HL-60 (cell line): Measurements from ENCODE around the gene NUP155.
"Not testable (repeated sequence)": the region's sequence is repeated elsewhere in the genome, so short reads cannot be mapped to it uniquely, and the experiment has no call there.

Experiments used
- DNase-seq, 2 experiments: peaks; one replicate each; pipeline ENCODE4 v3.0.0-alpha.2; 2010 to 2020; ENCODE audit warnings: low read depth in 1 of 2, low spot score in 1 of 2
- H3K27ac ChIP-seq: fragments of 250-450 bp; sonication (Bioruptor Pico); replicated peaks from 2 replicates; pipeline ENCODE4 v1.5.1; 2020; ENCODE audit warnings: mild to moderate bottlenecking, moderate library complexity
- H3K27me3 ChIP-seq: fragments of 250-450 bp; sonication (Bioruptor Pico); 2 replicates; pipeline ENCODE4 v1.5.1; 2021; ENCODE audit warnings: mild to moderate bottlenecking, moderate library complexity; ENCODE audit not compliant: insufficient read depth, poor library complexity, severe bottlenecking
- H3K4me3 ChIP-seq: replicated peaks from 2 replicates; pipeline ENCODE4 v1.5.1; 2011; ENCODE audit warnings: mild to moderate bottlenecking, control low read depth, low read length; ENCODE audit not compliant: insufficient read depth
- CTCF ChIP-seq: IDR thresholded peaks from one replicate; pipeline ENCODE4 v1.5.1; 2011; ENCODE audit warnings: low read length, control low read depth, inconsistent platforms; ENCODE audit not compliant: insufficient read depth
- GABPA ChIP-seq: IDR thresholded peaks from 2 replicates; pipeline ENCODE4 v1.6.1; 2012; ENCODE audit warnings: low read depth
- POLR2AphosphoS5 ChIP-seq: IDR thresholded peaks from 2 replicates; pipeline ENCODE4 v1.6.1; 2012; ENCODE audit warnings: low read depth
- SPI1 ChIP-seq: IDR thresholded peaks from 2 replicates; pipeline ENCODE4 v1.6.1; 2012; ENCODE audit warnings: low read depth, mild to moderate bottlenecking, borderline replicate concordance
- TF ChIP-seq, protein P1 (sequence below): IDR thresholded peaks from 2 replicates; pipeline ENCODE4 v1.6.1; 2012; ENCODE audit warnings: low read depth; ENCODE audit not compliant: insufficient replicate concordance

NUP155 gene

GRCh38 chr5:37304888-37305287 lies 66.0 kb downstream of the NUP155 start:
- DNase-seq = no peak
- TF ChIP-seq GABPA (no peak), SPI1 (no peak), POLR2AphosphoS5 (no peak), CTCF (no peak)
- TF ChIP-seq, protein P1, sequence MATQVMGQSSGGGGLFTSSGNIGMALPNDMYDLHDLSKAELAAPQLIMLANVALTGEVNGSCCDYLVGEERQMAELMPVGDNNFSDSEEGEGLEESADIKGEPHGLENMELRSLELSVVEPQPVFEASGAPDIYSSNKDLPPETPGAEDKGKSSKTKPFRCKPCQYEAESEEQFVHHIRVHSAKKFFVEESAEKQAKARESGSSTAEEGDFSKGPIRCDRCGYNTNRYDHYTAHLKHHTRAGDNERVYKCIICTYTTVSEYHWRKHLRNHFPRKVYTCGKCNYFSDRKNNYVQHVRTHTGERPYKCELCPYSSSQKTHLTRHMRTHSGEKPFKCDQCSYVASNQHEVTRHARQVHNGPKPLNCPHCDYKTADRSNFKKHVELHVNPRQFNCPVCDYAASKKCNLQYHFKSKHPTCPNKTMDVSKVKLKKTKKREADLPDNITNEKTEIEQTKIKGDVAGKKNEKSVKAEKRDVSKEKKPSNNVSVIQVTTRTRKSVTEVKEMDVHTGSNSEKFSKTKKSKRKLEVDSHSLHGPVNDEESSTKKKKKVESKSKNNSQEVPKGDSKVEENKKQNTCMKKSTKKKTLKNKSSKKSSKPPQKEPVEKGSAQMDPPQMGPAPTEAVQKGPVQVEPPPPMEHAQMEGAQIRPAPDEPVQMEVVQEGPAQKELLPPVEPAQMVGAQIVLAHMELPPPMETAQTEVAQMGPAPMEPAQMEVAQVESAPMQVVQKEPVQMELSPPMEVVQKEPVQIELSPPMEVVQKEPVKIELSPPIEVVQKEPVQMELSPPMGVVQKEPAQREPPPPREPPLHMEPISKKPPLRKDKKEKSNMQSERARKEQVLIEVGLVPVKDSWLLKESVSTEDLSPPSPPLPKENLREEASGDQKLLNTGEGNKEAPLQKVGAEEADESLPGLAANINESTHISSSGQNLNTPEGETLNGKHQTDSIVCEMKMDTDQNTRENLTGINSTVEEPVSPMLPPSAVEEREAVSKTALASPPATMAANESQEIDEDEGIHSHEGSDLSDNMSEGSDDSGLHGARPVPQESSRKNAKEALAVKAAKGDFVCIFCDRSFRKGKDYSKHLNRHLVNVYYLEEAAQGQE = no peak
- H3K27me3 ChIP-seq = no peaks in the 10 kb centered on the region
- H3K27ac ChIP-seq = no peak overlapping the region
- no peak overlapping the region for H3K4me3 ChIP-seq

DNA sequence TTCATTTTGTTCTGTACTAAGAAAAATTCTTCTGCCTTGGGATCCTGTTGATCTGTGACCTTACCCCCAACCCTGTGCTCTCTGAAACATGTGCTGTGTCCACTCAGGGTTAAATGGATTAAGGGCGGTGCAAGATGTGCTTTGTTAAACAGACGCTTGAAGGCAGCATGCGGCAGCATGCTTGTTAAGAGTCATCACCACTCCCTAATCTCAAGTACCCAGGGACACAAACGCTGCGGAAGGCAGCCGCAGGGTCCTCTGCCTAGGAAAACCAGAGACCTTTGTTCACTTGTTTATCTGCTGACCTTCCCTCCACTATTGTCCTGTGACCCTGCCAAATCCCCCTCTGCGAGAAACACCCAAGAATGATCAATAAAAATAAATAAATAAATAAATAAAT lies 74.6 kb downstream of the NUP155 start:
- DNase-seq, H3K27ac ChIP-seq, H3K27me3 ChIP-seq, H3K4me3 ChIP-seq: not testable (repeated sequence)

- Histone ChIP-seq H3K4me3 (no peak overlapping the region), H3K27me3 (no peaks in the 10 kb centered on the region), H3K27ac (no peak overlapping the region)
- no peak for DNase-seq
- TF ChIP-seq GABPA (no peak), CTCF (no peak), POLR2AphosphoS5 (no peak), SPI1 (no peak)
- TF ChIP-seq, protein P1 = no peak
Observed at GRCh38 chr5:37283214-37283820, 87.6 kb downstream of the NUP155 start.

- no peak for DNase-seq
- Histone ChIP-seq H3K4me3 (no peak overlapping the region), H3K27ac (no peak overlapping the region), H3K27me3 (no peaks in the 10 kb centered on the region)
- TF ChIP-seq GABPA = no peak
- no peak for TF ChIP-seq SPI1
- TF ChIP-seq, protein P1 = no peak
Observed at GRCh38 chr5:37275511-37275910, 95.4 kb downstream of the NUP155 start.
